SK-N-MC (cell line): ENCODE data around the gene EGFL7.

ENCODE experiments used
- EZH2 ChIP-seq: fragments of 200-600 bp; sonication (generic); IDR thresholded peaks from one replicate; pipeline ENCODE4 v1.6.1; 2017; ENCODE audit warnings: antibody characterized with exemption
- POLR2AphosphoS5 ChIP-seq: IDR thresholded peaks from 2 replicates; pipeline ENCODE4 v1.6.1; 2012; ENCODE audit warnings: mild to moderate bottlenecking, low read depth, low read length, borderline replicate concordance

- TF ChIP-seq EZH2 = no peak
- no peak for TF ChIP-seq POLR2AphosphoS5
Measured at GRCh38 chr9:136668983-136669790, 6.5 kb downstream of the EGFL7 start.
